Measurements from ENCODE around the gene RPS14.

The RPS14 gene

GRCh38 chr5:150446088-150446487 is 3.5 kb downstream of the RPS14 start:
- TF ChIP-seq REST (IDR thresholded peaks at IDR 0.05; ENCODE audit: insufficient read depth in 1 of 2, low read depth in 2 of 2, low read length in 2 of 2) (no peak), SIN3A (IDR thresholded peaks at IDR 0.05; ENCODE audit: borderline replicate concordance, insufficient read depth, low read length) (no peak), FOXP2 (optimal IDR thresholded peaks at IDR 0.05; ENCODE audit: borderline replicate concordance, extremely low read depth, extremely low read length, insufficient read depth) (no peak), POLR2AphosphoS5 (IDR thresholded peaks at IDR 0.05; ENCODE audit: low read depth, low read length) (no peak; the same call in none of the 2 replicates), TAF1 (IDR thresholded peaks at IDR 0.05; ENCODE audit: borderline replicate concordance, insufficient read depth, low read length) (no peak)

- no peak for TF ChIP-seq REST (IDR thresholded peaks at IDR 0.05; ENCODE audit: insufficient read depth in 1 of 2, low read depth in 2 of 2, low read length in 2 of 2)
- TF ChIP-seq SIN3A (IDR thresholded peaks at IDR 0.05; ENCODE audit: borderline replicate concordance, insufficient read depth, low read length): no peak
- no peak for TF ChIP-seq FOXP2 (optimal IDR thresholded peaks at IDR 0.05; ENCODE audit: borderline replicate concordance, extremely low read depth, extremely low read length, insufficient read depth)
- TF ChIP-seq POLR2AphosphoS5 (IDR thresholded peaks at IDR 0.05; ENCODE audit: low read depth, low read length): no peak
- no peak for TF ChIP-seq TAF1 (IDR thresholded peaks at IDR 0.05; ENCODE audit: borderline replicate concordance, insufficient read depth, low read length)
These were observed 4.8 kb downstream of the RPS14 start for GRCh38 chr5:150444770-150445169.

- TF ChIP-seq TAF1 (IDR thresholded peaks at IDR 0.05; ENCODE audit: borderline replicate concordance, insufficient read depth, low read length) (peak; percentile 12; the same call in 1 of the 2 replicates), SIN3A (IDR thresholded peaks at IDR 0.05; ENCODE audit: borderline replicate concordance, insufficient read depth, low read length) (no peak)
These were observed 6.1 kb downstream of the RPS14 start for GRCh38 chr5:150443242-150444075.

GRCh38 chr5:150442699-150443080 is 6.8 kb downstream of the RPS14 start:
- TF ChIP-seq REST (IDR thresholded peaks at IDR 0.05; ENCODE audit: insufficient read depth in 1 of 2, low read depth in 2 of 2, low read length in 2 of 2) (no peak), POLR2AphosphoS5 (IDR thresholded peaks at IDR 0.05; ENCODE audit: low read depth, low read length) (peak; percentile 51; the same call in 1 of the 2 replicates)

GRCh38 chr5:150441813-150442698 is 7.5 kb downstream of the RPS14 start:
- TF ChIP-seq TAF1 (IDR thresholded peaks at IDR 0.05; ENCODE audit: borderline replicate concordance, insufficient read depth, low read length) (no peak), POLR2AphosphoS5 (IDR thresholded peaks at IDR 0.05; ENCODE audit: low read depth, low read length) (no peak), SIN3A (IDR thresholded peaks at IDR 0.05; ENCODE audit: borderline replicate concordance, insufficient read depth, low read length) (no peak), FOXP2 (optimal IDR thresholded peaks at IDR 0.05; ENCODE audit: borderline replicate concordance, extremely low read depth, extremely low read length, insufficient read depth) (no peak), REST (IDR thresholded peaks at IDR 0.05; ENCODE audit: insufficient read depth in 1 of 2, low read depth in 2 of 2, low read length in 2 of 2) (no peak)
